CMK (cell line): Measurements from ENCODE around the gene CEP112.
"Not testable (repeated sequence)": the region's sequence is repeated elsewhere in the genome, so short reads cannot be mapped to it uniquely, and the experiment has no call there.

Experiments
- DNase-seq: peaks from one replicate; pipeline ENCODE4 v3.0.0-alpha.2; 2010; ENCODE audit warnings: low read depth

CEP112 gene

DNA sequence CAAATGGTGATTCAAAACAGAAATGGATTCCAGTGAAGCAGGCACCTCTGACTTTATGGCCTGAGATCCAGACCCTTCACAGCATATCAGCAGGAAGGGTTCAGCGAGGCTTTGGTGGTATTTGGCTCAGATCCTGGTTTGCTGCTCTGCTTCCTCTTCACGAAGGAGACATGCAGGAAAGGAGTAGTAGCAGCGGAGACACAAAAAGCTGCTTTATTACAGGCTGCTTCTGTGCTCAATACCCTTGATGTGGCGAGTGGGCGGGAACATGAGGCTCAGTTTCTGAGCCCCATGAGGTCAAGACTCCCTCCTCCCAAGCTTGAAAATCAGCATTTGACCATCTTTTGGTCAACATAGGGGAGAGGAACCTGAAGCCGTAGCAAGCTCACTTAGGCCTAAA lies 417.1 kb downstream of the CEP112 start:
- DNase-seq, result no peak

- no peak for DNase-seq
Observed at GRCh38 chr17:65772989-65773388, 418.9 kb downstream of the CEP112 start.

- DNase-seq, result no peak
Observed at GRCh38 chr17:65771704-65772103, 420.2 kb downstream of the CEP112 start.

DNA sequence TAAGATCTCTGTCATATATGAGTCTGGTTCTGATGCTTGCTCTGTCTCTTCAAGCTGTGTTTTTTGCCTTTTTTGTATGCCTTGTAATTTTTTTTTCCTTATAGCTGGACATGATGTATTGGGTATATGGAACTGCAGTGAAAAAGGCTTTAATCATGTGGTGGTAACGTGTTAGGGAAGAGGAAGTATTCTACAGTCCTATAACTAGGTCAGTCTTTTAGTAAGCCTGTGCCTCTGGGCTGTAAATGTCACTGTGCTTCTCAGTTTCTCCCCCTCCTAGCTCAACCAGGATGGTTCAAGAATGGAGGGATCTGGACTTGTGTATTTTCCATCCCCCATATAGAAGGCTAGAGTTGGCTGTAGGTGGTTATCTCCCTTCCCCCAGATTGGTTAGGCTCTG lies 428.1 kb downstream of the CEP112 start:
- no peak for DNase-seq

DNA sequence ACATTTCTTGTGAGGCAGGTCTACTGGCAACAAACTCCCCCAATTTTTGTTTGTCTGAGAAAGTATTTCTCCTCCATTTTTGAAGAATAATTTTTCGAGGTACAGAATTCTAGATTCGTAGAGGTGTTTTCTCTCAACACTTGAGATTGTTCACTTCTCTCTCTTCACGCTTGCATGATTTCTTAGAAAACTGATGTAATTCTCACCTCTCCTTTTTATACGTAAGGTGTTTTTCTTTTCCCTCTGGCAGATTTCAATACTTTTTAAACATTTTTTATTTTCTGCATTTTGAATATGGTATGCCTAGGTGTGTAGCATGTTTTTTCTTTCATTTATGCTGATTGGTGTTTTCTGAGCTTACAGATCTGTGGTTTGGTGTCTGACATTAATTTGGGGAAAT lies 429.0 kb downstream of the CEP112 start:
- DNase-seq, result no peak

DNA sequence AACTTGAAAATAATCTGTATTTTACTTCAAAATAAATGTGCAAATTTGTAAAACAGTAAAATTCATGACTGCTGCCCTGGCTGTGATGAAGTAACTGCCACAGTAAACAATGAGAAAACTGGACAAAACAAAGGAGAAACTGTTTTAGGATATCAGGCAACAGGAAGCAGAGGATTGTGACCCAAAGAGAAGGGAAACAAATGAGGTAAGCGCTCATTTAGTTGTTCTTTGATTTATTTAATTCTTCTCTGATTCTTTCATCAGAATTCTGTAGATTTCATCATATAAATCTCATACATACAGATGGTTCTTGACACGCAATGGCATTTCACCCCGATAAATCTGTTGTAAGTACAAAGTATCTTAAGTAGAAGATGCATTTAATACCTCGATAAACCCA lies 432.4 kb downstream of the CEP112 start:
- no peak for DNase-seq

DNA sequence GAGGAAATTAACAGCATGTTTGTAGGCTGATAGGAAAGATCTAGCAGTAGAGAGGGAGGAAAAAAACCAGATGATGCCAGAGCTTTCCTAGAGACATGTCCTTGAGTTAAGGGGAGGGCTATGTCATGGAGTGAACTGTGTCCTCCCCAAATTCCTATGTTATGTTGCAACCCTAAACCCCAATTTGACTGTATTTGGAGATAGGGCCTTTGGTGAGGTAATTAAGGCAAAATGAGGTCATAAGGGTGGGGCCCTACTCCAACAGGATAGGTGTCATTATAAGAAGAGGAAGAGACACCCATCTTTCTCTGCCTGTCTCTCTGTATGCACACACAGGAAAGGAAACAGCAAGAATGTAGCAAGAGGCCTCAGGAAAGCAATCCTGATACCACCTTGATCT lies 435.2 kb downstream of the CEP112 start:
- DNase-seq, result no peak

- no peak for DNase-seq
Observed at GRCh38 chr17:65755799-65756198, 436.1 kb downstream of the CEP112 start.

GRCh38 chr17:65754630-65755029 lies 437.3 kb downstream of the CEP112 start:
- no peak for DNase-seq

GRCh38 chr17:65754081-65754480 lies 437.9 kb downstream of the CEP112 start:
- DNase-seq, result no peak

GRCh38 chr17:65753348-65753747 lies 438.6 kb downstream of the CEP112 start:
- DNase-seq, result no peak

GRCh38 chr17:65751263-65751662 lies 440.7 kb downstream of the CEP112 start:
- DNase-seq, result no peak

GRCh38 chr17:65750631-65751115 lies 441.3 kb downstream of the CEP112 start:
- no peak for DNase-seq

DNA sequence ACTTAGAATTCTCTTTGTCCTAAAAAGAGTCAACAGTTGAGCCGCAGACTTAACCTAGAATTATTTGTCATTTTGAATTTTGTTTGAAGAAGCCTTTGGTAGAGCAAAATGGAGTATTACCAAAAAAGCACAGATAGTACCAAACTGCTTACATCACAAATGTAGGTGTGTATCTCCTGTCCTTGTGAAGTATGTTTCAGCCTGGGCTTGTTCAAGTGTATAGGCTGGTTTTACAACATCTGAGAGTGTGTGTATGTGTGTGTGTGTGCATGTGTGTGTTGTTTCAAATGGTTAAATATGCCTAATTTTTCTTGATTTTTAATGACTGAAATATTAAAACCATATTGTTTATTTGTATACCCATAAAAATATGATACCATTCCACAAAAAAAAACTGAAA lies 441.8 kb downstream of the CEP112 start:
- DNase-seq, result no peak

DNA sequence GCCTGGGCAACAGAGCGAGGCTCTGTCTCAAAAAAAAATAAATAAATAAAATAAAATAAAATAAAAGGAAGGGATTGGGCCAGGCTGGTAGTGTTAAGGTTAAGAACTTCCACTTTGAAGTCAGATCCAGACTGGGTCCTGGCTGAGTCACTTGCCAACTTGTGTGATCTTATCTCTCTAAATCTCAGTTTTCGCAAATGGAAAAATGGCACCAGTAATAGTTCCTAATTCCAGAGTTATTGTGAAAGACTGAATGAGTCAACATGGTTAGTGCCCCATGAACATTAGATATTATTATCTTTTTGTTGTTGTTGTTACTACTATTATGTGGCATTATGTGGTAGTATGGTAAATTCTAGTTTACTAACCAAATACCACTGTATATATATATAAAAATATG lies 442.5 kb downstream of the CEP112 start:
- no peak for DNase-seq

DNA sequence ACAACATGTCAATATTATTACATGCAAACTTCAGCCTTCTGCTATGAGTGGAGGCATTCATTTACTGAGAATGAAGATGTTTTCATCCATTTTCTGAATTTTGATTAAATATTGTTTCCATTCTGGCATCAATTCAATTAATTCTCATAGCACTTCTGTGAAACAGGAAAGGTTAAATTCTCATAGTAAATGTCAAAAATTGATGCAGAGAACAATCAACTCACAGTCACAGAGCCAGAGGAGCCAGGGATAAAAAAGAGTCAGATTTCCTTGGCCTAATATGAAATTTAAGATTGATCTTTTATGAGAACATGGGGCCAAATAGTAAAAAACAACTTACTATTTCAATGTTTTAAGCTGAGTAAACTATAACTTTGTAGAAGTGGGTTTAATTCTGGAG lies 446.7 kb downstream of the CEP112 start:
- no peak for DNase-seq

DNA sequence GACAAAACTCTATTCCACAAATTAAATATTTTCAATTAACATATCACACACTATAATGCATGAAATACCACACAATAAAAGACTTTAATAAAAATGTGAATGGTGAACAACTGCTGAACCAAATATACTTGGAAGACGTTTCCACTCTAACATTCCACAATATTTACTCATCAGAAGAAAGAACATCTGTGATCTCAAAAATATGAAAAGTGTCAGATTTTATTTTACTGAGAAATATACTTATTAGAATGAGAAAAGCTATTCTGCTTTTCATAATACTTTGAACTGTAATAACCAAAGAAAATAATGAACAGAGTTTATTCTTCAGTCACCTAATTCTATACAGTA lies 448.7 kb downstream of the CEP112 start:
- DNase-seq, result no peak

GRCh38 chr17:65742403-65743307 lies 449.3 kb downstream of the CEP112 start:
- no peak for DNase-seq

- no peak for DNase-seq
Observed at GRCh38 chr17:65741710-65742109, 450.2 kb downstream of the CEP112 start.

DNA sequence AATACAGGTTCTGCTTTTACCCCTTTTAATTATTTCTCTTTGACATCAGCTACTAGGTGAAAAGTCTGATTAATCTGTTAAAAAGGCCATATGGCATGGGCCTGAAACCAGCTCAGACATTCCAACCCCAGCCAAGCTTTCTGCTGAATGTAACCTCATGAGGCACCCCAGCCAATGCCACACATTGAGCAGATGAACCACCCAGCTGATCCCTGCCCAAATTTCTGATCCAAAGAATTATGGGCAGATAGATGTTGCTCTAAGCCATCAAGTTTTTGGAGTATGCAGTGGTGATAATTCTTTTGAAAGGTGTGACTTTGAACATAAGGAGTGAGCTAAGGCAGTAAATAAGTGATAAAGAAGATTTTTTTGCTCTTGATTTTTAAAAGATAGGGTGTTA lies 452.9 kb downstream of the CEP112 start:
- no peak for DNase-seq

GRCh38 chr17:65737451-65737850 lies 454.5 kb downstream of the CEP112 start:
- DNase-seq, result no peak

- no peak for DNase-seq
Observed at GRCh38 chr17:65733314-65733713, 458.6 kb downstream of the CEP112 start.

DNA sequence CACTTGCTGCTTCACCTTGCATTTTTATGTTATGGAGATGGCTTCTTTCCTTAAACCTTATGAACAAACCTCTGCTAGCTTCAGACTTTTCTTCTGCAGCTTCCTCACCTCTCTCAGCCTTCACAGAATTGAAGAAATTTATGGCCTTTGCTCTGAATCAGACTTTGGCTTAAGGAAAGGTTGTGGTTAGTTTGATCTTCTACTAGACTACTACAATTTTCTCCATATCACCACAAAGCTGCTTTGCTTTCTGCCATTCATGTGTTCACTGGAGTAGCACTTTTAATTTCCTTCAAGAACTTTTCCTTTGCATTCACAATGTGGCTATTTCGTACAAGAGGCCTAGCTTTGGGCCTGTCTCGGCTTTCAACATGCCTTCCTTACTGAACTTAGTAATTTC lies 459.3 kb downstream of the CEP112 start:
- DNase-seq, result not testable (repeated sequence)

GRCh38 chr17:65730711-65731169 lies 461.2 kb downstream of the CEP112 start:
- DNase-seq, result no peak
